ENCODE results near the gene DSCAM. TPM values are rescaled to one million over a fixed set of nuclear protein-coding genes. Genes with fewer than 3 reads are reported as not detected.

Gene DSCAM
- total RNA-seq, 2 experiments from 2014 or later = not detected

GRCh38 chr21:40618191-40618973, 228.6 kb downstream of the DSCAM start:
- POLR2A ChIA-PET = no interaction called here
- CTCF ChIA-PET = no interaction called here
- no peak for TF ChIP-seq CTCF (IDR thresholded peaks at IDR 0.05)

GRCh38 chr21:40616377-40616704, 230.6 kb downstream of the DSCAM start:
- DNase-seq (no peak), ATAC-seq (ENCODE audit: poor library complexity) (no peak)
- no peaks in the 10 kb centered on the region for H3K4me1 ChIP-seq (ENCODE audit: insufficient read depth, low read length)
- H3K36me3 Mint-ChIP-seq (ENCODE audit: low read depth) = no peaks in the 10 kb centered on the region
- no peak overlapping the region for H3K27ac ChIP-seq (ENCODE audit: low read depth in 1 of 2, low read length in 2 of 2)
- no peak overlapping the region for H3K27ac Mint-ChIP-seq
- no peak for TF ChIP-seq CTCF (IDR thresholded peaks at IDR 0.05)
- H3K27me3 Mint-ChIP-seq = peaks cover 8% of the 10 kb centered on the region
- no peak overlapping the region for H3K4me3 ChIP-seq (ENCODE audit: low read length)
- H3K4me1 Mint-ChIP-seq (ENCODE audit: low read depth) = no peaks in the 10 kb centered on the region
- H3K9me3 Mint-ChIP-seq = no peaks in the 10 kb centered on the region
- H3K9me3 ChIP-seq (ENCODE audit: control insufficient read depth in 1 of 2, insufficient read depth in 1 of 2, low read length in 2 of 2) = peaks cover 0 to 22% of the 10 kb centered on the region in 2 experiments
- no peaks in the 10 kb centered on the region for H3K36me3 ChIP-seq (ENCODE audit: insufficient read depth, low read length)
- H3K4me3 Mint-ChIP-seq = no peak overlapping the region
- H3K27me3 ChIP-seq (ENCODE audit: control insufficient read depth in 1 of 2, insufficient read depth in 2 of 2, low read length in 2 of 2) = no peaks in the 10 kb centered on the region
- intact Hi-C loops (cut with DNase I, micrococcal nuclease) = no loop called here
- ChIA-PET POLR2A (no interaction called here), CTCF (no interaction called here)

More at GRCh38 chr21:40618191-40618973, 228.6 kb downstream of the DSCAM start:
- H3K4me3 Mint-ChIP-seq = no peak overlapping the region
- no peaks in the 10 kb centered on the region for H3K36me3 Mint-ChIP-seq (ENCODE audit: low read depth)
- Histone ChIP-seq H3K9me3 (ENCODE audit: control insufficient read depth in 1 of 2, insufficient read depth in 1 of 2, low read length in 2 of 2) (peaks cover 0 to 22% of the 10 kb centered on the region in 2 experiments), H3K36me3 (ENCODE audit: insufficient read depth, low read length) (no peaks in the 10 kb centered on the region), H3K27ac (ENCODE audit: low read depth in 1 of 2, low read length in 2 of 2) (no peak overlapping the region), H3K4me1 (ENCODE audit: insufficient read depth, low read length) (no peaks in the 10 kb centered on the region), H3K4me3 (ENCODE audit: low read length) (no peak overlapping the region), H3K27me3 (ENCODE audit: control insufficient read depth in 1 of 2, insufficient read depth in 2 of 2, low read length in 2 of 2) (no peaks in the 10 kb centered on the region)
- intact Hi-C loops (cut with DNase I, micrococcal nuclease) = no loop called here
- no peak overlapping the region for H3K27ac Mint-ChIP-seq
- ATAC-seq (ENCODE audit: poor library complexity) (no peak), DNase-seq (no peak)
- H3K4me1 Mint-ChIP-seq (ENCODE audit: low read depth) = no peaks in the 10 kb centered on the region
- no peaks in the 10 kb centered on the region for H3K27me3 Mint-ChIP-seq
- no peaks in the 10 kb centered on the region for H3K9me3 Mint-ChIP-seq

GRCh38 chr21:40615505-40616376, 231.2 kb downstream of the DSCAM start:
- Histone ChIP-seq H3K4me1 (ENCODE audit: insufficient read depth, low read length) (no peaks in the 10 kb centered on the region), H3K36me3 (ENCODE audit: insufficient read depth, low read length) (no peaks in the 10 kb centered on the region), H3K4me3 (ENCODE audit: low read length) (no peak overlapping the region), H3K27me3 (ENCODE audit: control insufficient read depth in 1 of 2, insufficient read depth in 2 of 2, low read length in 2 of 2) (no peaks in the 10 kb centered on the region), H3K9me3 (ENCODE audit: control insufficient read depth in 1 of 2, insufficient read depth in 1 of 2, low read length in 2 of 2) (peaks cover 0 to 22% of the 10 kb centered on the region in 2 experiments), H3K27ac (ENCODE audit: low read depth in 1 of 2, low read length in 2 of 2) (no peak overlapping the region)
- intact Hi-C loops (cut with DNase I, micrococcal nuclease) = no loop called here
- no peaks in the 10 kb centered on the region for H3K4me1 Mint-ChIP-seq (ENCODE audit: low read depth)
- H3K27ac Mint-ChIP-seq = no peak overlapping the region
- no peaks in the 10 kb centered on the region for H3K36me3 Mint-ChIP-seq (ENCODE audit: low read depth)
- no peak for TF ChIP-seq CTCF (IDR thresholded peaks at IDR 0.05)
- H3K4me3 Mint-ChIP-seq = no peak overlapping the region
- H3K27me3 Mint-ChIP-seq = peaks cover 8% of the 10 kb centered on the region
- CTCF ChIA-PET = no interaction called here
- POLR2A ChIA-PET = no interaction called here
- no peak for ATAC-seq (ENCODE audit: poor library complexity)
- H3K9me3 Mint-ChIP-seq = no peaks in the 10 kb centered on the region
- no peak for DNase-seq
